Measurements from ENCODE around the gene NADSYN1. TPM values are rescaled to one million over a fixed set of nuclear protein-coding genes. Genes with fewer than 3 reads are reported as not detected.

NADSYN1 gene
- total RNA-seq, 1 experiment from 2014 or later: 35.5 TPM

- Histone ChIP-seq H3K4me1 (ENCODE audit: insufficient read depth, low read length, poor library complexity, severe bottlenecking) (peaks cover 13% of the 10 kb centered on the region), H3K27ac (ENCODE audit: low read depth, low read length, poor library complexity, severe bottlenecking) (no peak overlapping the region), H3K27me3 (replicated peaks; ENCODE audit: insufficient read depth, low read depth, low read length, poor library complexity) (no peaks in the 10 kb centered on the region), H3K9me3 (ENCODE audit: low read depth, low read length, poor library complexity, severe bottlenecking) (no peaks in the 10 kb centered on the region), H3K36me3 (ENCODE audit: insufficient read depth, low read length, poor library complexity, severe bottlenecking) (peaks cover 38% of the 10 kb centered on the region), H3K4me3 (ENCODE audit: low read depth, low read length, poor library complexity, severe bottlenecking) (no peak overlapping the region)
- TF ChIP-seq CTCF (conservative IDR thresholded peaks at IDR 0.05; ENCODE audit: low read depth, low read length): no peak
- CTCF ChIA-PET: no interaction called here
- POLR2A ChIA-PET (ENCODE audit: low non-redundant PET): no interaction called here
- no TSS peak for BruUV-seq (replicated peaks)
- no peak for DNase-seq (ENCODE audit: low spot score)
- intact Hi-C loops (cut with micrococcal nuclease; ENCODE audit: unreplicated experiment): no loop called here
Observed at GRCh38 chr11:71456831-71457230, 3.8 kb downstream of the NADSYN1 start.

DNA sequence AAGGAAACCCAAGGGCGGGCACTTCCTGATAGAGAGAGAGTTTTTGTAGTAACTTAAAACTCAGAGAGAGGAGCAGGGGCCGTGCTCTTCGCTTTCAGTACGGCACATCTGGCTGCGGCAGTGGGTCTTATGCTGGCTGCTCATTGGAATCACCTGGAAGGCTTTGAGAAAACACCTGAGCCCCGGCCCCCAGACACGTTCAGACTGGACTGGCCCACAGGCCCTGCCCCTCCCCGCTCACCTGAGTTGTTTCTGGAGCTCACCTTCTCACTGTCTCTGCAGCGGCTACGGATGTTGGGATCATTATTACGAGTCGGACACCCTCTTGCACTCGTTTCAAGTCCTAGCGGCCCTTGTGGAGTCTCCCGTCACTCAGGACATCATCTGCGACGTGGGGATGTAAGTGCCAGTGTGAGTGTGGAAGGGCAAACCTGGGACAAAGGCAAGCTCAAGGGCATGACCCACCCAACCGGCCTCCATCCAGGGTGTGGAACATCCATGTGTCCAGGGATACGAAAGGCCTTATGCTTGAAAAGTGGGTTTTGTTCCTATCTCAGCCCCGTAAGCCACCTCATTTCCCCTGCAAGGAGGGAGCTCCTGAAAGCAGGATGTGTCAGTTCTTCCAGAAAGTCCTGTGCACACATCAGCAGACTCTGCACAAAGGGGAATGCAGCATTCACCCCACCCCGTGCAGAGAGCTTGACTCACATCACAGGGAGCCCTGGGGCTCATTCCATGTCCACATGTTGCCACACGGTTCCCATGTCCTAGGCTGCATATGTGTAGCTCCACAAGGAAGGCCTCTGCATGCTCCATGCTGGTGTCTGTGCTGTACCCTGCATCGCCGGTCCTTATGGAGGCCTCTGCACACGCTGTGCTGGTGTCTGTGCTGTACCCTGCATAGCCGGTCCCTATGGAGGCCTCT is 5.4 kb downstream of the NADSYN1 start:
- TF ChIP-seq EZH2 (IDR thresholded peaks at IDR 0.05; ENCODE audit: borderline replicate concordance, low read depth, low read length, poor library complexity, severe bottlenecking) (no peak), CTCF (conservative IDR thresholded peaks at IDR 0.05; ENCODE audit: low read depth, low read length) (no peak)
- Histone ChIP-seq H3K27me3 (replicated peaks; ENCODE audit: insufficient read depth, low read depth, low read length, poor library complexity) (no peaks in the 10 kb centered on the region), H3K4me3 (ENCODE audit: low read depth, low read length, poor library complexity, severe bottlenecking) (no peak overlapping the region), H3K27ac (ENCODE audit: low read depth, low read length, poor library complexity, severe bottlenecking) (no peak overlapping the region), H3K36me3 (ENCODE audit: insufficient read depth, low read length, poor library complexity, severe bottlenecking) (peaks cover 38% of the 10 kb centered on the region), H3K4me1 (ENCODE audit: insufficient read depth, low read length, poor library complexity, severe bottlenecking) (peaks cover 6% of the 10 kb centered on the region), H3K9me3 (ENCODE audit: low read depth, low read length, poor library complexity, severe bottlenecking) (no peaks in the 10 kb centered on the region)
- intact Hi-C loops (cut with micrococcal nuclease; ENCODE audit: unreplicated experiment): no loop called here
- no TSS peak for BruUV-seq (replicated peaks)
- no peak for DNase-seq (ENCODE audit: low spot score)
- CTCF ChIA-PET: no interaction called here
- POLR2A ChIA-PET (ENCODE audit: low non-redundant PET): no interaction called here

GRCh38 chr11:71459076-71459766 is 6.2 kb downstream of the NADSYN1 start:
- Histone ChIP-seq H3K4me3 (ENCODE audit: low read depth, low read length, poor library complexity, severe bottlenecking) (no peak overlapping the region), H3K4me1 (ENCODE audit: insufficient read depth, low read length, poor library complexity, severe bottlenecking) (no peaks in the 10 kb centered on the region), H3K36me3 (ENCODE audit: insufficient read depth, low read length, poor library complexity, severe bottlenecking) (peaks cover 38% of the 10 kb centered on the region), H3K27me3 (replicated peaks; ENCODE audit: insufficient read depth, low read depth, low read length, poor library complexity) (no peaks in the 10 kb centered on the region), H3K9me3 (ENCODE audit: low read depth, low read length, poor library complexity, severe bottlenecking) (no peaks in the 10 kb centered on the region), H3K27ac (ENCODE audit: low read depth, low read length, poor library complexity, severe bottlenecking) (no peak overlapping the region)
- no peak for DNase-seq (ENCODE audit: low spot score)
- POLR2A ChIA-PET (ENCODE audit: low non-redundant PET): no interaction called here
- no TSS peak for BruUV-seq (replicated peaks)
- no peak for TF ChIP-seq EZH2 (IDR thresholded peaks at IDR 0.05; ENCODE audit: borderline replicate concordance, low read depth, low read length, poor library complexity, severe bottlenecking)
- no peak for TF ChIP-seq CTCF (conservative IDR thresholded peaks at IDR 0.05; ENCODE audit: low read depth, low read length)
- intact Hi-C loops (cut with micrococcal nuclease; ENCODE audit: unreplicated experiment): no loop called here
- CTCF ChIA-PET: no interaction called here
